22Rv1 (cell line): ENCODE measurements around the gene TALDO1.

Experiments used
- ZFX ChIP-seq: fragments of 450-650 bp; IDR thresholded peaks from 2 replicates; pipeline ENCODE4 v1.6.1; 2017; ENCODE audit warnings: antibody characterized with exemption, borderline replicate concordance
- TF ChIP-seq, protein P1 (sequence below): fragments of 450-650 bp; IDR thresholded peaks from 2 replicates; pipeline ENCODE4 v1.5.1; 2017; ENCODE audit warnings: mild to moderate bottlenecking

DNA sequence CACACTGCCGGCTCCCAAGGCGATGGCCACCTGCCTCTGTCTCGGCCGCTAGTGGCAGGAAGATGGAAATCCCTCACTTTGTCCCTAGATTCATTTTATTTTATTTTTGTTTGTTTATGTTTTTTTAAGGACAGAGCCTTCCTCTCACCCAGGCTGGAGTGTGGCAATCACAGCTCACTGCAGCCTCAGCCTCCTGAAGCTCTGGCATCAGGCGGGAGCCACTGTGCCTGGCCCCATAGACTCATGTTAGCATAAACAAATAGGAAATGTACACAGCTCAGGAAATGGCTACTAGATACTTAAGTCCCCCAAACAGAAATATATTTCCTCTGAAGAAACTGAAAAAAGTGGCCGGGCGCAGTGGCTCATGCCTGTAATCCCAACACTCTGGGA is 48.2 kb upstream of the TALDO1 start:
- TF ChIP-seq, protein P1, sequence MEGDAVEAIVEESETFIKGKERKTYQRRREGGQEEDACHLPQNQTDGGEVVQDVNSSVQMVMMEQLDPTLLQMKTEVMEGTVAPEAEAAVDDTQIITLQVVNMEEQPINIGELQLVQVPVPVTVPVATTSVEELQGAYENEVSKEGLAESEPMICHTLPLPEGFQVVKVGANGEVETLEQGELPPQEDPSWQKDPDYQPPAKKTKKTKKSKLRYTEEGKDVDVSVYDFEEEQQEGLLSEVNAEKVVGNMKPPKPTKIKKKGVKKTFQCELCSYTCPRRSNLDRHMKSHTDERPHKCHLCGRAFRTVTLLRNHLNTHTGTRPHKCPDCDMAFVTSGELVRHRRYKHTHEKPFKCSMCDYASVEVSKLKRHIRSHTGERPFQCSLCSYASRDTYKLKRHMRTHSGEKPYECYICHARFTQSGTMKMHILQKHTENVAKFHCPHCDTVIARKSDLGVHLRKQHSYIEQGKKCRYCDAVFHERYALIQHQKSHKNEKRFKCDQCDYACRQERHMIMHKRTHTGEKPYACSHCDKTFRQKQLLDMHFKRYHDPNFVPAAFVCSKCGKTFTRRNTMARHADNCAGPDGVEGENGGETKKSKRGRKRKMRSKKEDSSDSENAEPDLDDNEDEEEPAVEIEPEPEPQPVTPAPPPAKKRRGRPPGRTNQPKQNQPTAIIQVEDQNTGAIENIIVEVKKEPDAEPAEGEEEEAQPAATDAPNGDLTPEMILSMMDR: no peak
- no peak for TF ChIP-seq ZFX
